ENCODE measurements around the gene TAF6. TPM values are rescaled to one million over a fixed set of nuclear protein-coding genes. Genes with fewer than 3 reads are reported as not detected.

The TAF6 gene
- total RNA-seq, 6 experiments from 2014 or later = 11.1 to 27.2 (median 15.8) TPM

DNA sequence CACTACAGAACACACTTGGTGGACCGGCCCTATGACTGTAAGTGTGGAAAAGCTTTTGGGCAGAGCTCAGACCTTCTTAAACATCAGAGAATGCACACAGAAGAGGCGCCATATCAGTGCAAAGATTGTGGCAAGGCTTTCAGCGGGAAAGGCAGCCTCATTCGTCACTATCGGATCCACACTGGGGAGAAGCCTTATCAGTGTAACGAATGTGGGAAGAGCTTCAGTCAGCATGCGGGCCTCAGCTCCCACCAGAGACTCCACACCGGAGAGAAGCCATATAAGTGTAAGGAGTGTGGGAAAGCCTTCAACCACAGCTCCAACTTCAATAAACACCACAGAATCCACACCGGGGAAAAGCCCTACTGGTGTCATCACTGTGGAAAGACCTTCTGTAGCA lies 55.0 kb downstream of the TAF6 start:
- Histone ChIP-seq H3K36me3 (peaks cover 0 to 27% (median 12%) of the 10 kb centered on the region in 4 donors), H3K27me3 (no peaks in the 10 kb centered on the region), H3K4me3 (no peak overlapping the region), H3K4me1 (peaks cover 0 to 25% (median 10%) of the 10 kb centered on the region in 4 donors), H3K27ac (peak overlapping the region in 1 of 3 donors; percentile 89), H3K9me3 (no peaks in the 10 kb centered on the region)
- WGBS (ENCODE audit: insufficient coverage, low coverage, low lambda C conversion rate, missing lambda C conversion rate) = 100% methylated on average over 4 of the region's 9 CpGs
- ATAC-seq = no peak
- TF ChIP-seq, protein P1, sequence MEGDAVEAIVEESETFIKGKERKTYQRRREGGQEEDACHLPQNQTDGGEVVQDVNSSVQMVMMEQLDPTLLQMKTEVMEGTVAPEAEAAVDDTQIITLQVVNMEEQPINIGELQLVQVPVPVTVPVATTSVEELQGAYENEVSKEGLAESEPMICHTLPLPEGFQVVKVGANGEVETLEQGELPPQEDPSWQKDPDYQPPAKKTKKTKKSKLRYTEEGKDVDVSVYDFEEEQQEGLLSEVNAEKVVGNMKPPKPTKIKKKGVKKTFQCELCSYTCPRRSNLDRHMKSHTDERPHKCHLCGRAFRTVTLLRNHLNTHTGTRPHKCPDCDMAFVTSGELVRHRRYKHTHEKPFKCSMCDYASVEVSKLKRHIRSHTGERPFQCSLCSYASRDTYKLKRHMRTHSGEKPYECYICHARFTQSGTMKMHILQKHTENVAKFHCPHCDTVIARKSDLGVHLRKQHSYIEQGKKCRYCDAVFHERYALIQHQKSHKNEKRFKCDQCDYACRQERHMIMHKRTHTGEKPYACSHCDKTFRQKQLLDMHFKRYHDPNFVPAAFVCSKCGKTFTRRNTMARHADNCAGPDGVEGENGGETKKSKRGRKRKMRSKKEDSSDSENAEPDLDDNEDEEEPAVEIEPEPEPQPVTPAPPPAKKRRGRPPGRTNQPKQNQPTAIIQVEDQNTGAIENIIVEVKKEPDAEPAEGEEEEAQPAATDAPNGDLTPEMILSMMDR (IDR thresholded peaks at IDR 0.05) = no peak
- no peak for TF ChIP-seq POLR2A (IDR thresholded peaks at IDR 0.05)
- intact Hi-C loops (cut with DNase I) = no loop called here
- no peak for DNase-seq

DNA sequence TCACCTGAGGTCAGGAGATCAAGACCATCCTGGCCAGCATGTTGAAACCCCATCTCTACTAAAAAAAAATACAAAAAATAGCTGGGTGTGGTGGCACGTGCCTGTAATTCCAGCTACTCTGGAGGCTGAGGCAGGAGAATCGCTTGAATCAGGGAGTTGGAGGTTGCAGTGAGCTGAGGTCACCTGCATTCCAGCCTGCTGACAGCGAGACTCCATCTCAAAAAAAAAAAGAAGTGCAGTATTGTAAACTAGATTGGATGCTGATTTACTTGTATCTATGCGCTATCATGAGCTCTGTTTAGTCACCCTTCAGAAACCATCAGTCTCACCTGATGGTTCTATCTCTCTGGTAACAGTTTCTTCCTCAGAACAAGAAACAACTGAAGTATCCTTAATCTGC lies 55.8 kb downstream of the TAF6 start:
- 97% methylated on average over 4 of the region's 4 CpGs for WGBS (ENCODE audit: insufficient coverage, low coverage, low lambda C conversion rate, missing lambda C conversion rate)
- Histone ChIP-seq H3K27ac (no peak overlapping the region), H3K36me3 (peaks cover 0 to 31% (median 14%) of the 10 kb centered on the region in 4 donors), H3K27me3 (no peaks in the 10 kb centered on the region), H3K4me1 (peaks cover 0 to 25% (median 10%) of the 10 kb centered on the region in 4 donors), H3K4me3 (no peak overlapping the region), H3K9me3 (no peaks in the 10 kb centered on the region)
- TF ChIP-seq, protein P1 (IDR thresholded peaks at IDR 0.05) = no peak
- no peak for TF ChIP-seq POLR2A (IDR thresholded peaks at IDR 0.05)
- ATAC-seq = no peak
- no peak for DNase-seq
- intact Hi-C loops (cut with DNase I) = no loop called here

DNA sequence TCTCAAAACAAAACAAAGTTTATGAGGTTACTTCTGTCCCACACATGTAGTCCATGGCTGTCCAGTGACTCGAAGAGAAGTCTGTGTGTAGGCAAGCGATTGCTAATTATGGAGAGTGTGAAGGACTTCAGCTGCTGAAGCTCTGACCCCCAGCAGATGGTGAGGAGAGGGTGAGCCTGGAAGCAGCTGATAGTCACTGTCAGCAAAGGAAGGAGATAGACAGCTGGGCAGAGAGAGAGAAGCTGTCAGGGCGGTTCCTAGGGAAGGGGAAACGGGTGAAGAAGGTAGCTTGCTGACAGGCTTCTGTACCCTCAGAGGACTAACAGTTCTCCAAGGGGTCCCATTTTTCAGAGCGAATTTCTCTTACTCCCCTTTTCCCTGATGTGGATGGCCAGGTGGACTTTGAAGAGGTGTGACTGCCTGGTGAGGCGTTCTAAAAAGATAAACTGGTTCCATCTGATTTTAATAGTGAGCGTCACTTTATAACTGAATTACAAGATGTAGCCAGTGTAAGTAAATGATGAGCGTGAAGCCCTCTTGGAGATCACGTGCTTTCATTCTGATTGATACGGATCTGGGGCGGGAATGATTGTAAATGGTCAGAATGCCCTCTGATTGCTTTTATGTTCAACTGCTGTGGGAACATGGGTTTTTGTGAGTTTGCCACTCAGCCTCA lies 57.5 kb downstream of the TAF6 start:
- TF ChIP-seq POLR2A (IDR thresholded peaks at IDR 0.05) = no peak
- TF ChIP-seq, protein P1 (IDR thresholded peaks at IDR 0.05) = no peak
- Histone ChIP-seq H3K4me3 (no peak overlapping the region), H3K27ac (no peak overlapping the region), H3K9me3 (no peaks in the 10 kb centered on the region), H3K27me3 (no peaks in the 10 kb centered on the region), H3K4me1 (peaks cover 0 to 21% (median 8%) of the 10 kb centered on the region in 4 donors), H3K36me3 (peaks cover 0 to 48% (median 19%) of the 10 kb centered on the region in 4 donors)
- no peak for ATAC-seq
- WGBS (ENCODE audit: insufficient coverage, low coverage, low lambda C conversion rate, missing lambda C conversion rate) = 87% methylated on average over 9 of the region's 11 CpGs
- no peak for DNase-seq
- intact Hi-C loops (cut with DNase I) = no loop called here

DNA sequence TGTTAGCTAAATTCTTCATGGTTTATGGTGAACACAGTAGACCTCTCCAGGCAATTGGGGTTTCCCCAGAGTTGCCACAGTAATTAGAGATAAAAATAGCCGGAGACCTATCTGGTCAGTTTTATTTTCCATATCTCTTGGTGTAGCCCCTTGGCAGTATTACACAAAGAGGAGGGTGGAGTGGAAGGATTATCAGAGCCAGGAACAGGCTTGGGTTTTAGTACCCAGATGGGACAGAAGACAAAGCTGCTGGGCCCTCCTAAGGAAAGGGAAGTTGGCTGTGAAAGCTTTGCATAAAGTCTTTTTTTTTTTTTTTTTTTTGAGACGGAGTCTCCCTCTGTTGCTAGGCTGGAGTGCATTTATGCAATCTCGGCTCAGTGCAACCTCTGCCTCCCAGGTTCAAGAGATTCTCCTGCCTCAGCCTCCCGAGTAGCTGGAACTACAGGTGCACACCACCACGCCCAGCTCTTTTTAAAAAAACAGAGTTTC lies 59.9 kb downstream of the TAF6 start:
- H3K4me3 ChIP-seq = no peak overlapping the region
- TF ChIP-seq, protein P1 (IDR thresholded peaks at IDR 0.05) = no peak
- TF ChIP-seq POLR2A (IDR thresholded peaks at IDR 0.05) = no peak
- no peaks in the 10 kb centered on the region for H3K4me1 ChIP-seq
- ATAC-seq = no peak
- H3K9me3 ChIP-seq = no peaks in the 10 kb centered on the region
- no peak for DNase-seq
- WGBS (ENCODE audit: insufficient coverage, low coverage, low lambda C conversion rate, missing lambda C conversion rate) = 78% methylated on average over 5 of the region's 5 CpGs
- intact Hi-C loops (cut with DNase I) = loop anchor here in 1 of 2 donors (5.0 to 10.0 kb wide), 2 partner anchors 67 to 144 kb away; partner anchors contain the start of gene TRIM4
- H3K27ac ChIP-seq = no peak overlapping the region
- H3K36me3 ChIP-seq = peaks cover 0 to 46% (median 19%) of the 10 kb centered on the region in 4 donors
- no peaks in the 10 kb centered on the region for H3K27me3 ChIP-seq

MicroRNA genes within 50 kb of the gene (microRNA counts, 767-probe panel; counts per million panel counts)
- microRNA hsa-miR-106b-5p = 237 counts per million
- 11,671 counts per million, percentile 69 among the panel's probes with 10 or more counts for microRNA hsa-miR-25-3p
- microRNA hsa-miR-93-5p = 10,907 counts per million, percentile 62 among the panel's probes with 10 or more counts

Small RNA genes lying within 50 kb of the gene (microRNA-seq; reads per million reads assigned to microRNA genes)
- 1,437 to 1,735 reads per million in 2 donors for gene MIR106B
- gene MIR25 = 324 to 367 reads per million in 2 donors
- gene MIR4658 = 0 reads per million in 2 donors
- gene MIR93 = 2,572 to 2,897 reads per million in 2 donors

Small RNA genes lying within 50 kb of the gene (small RNA-seq; reads per million reads assigned to genes)
- gene MIR106B (37.4 to 50.3 reads per million in 2 experiments), gene MIR25 (1,113 to 1,627 reads per million in 2 experiments), gene MIR93 (83.9 to 121 reads per million in 2 experiments)

Other genes starting within 250 kb of the TAF6 start
- gene OR2AE1, start 242.3 kb downstream of the TAF6 start, total RNA-seq = not detected
- 10 to 100 TPM; 13.3 to 22.6 (median 16.3) TPM for gene TRIM4, start 199.8 kb downstream of the TAF6 start, total RNA-seq
- gene GJC3, start 189.7 kb downstream of the TAF6 start, total RNA-seq = under 1 TPM; 0.17 to 0.86 (median 0.44) TPM
- 1,000 to 10,000 TPM in 4 of 6 experiments, 100 to 1,000 TPM in 2; 762 to 2,105 (median 1,328) TPM for gene AZGP1, start 143.3 kb downstream of the TAF6 start, total RNA-seq
- 100 to 1,000 TPM in 2 of 6 experiments, 10 to 100 TPM in 4; 24.5 to 147 (median 80.1) TPM for gene ZKSCAN1, start 103.8 kb downstream of the TAF6 start, total RNA-seq
- gene ZSCAN21, start 69.6 kb downstream of the TAF6 start, total RNA-seq = 1 to 10 TPM; 4.3 to 8.1 (median 5.7) TPM
- gene ZNF3, start 37.6 kb downstream of the TAF6 start, total RNA-seq = 10 to 100 TPM in 5 of 6 experiments, 1 to 10 TPM in 1; 9.7 to 18.8 (median 14.0) TPM
- 10 to 100 TPM; 28.3 to 49.7 (median 42.7) TPM for gene COPS6, start 30.4 kb downstream of the TAF6 start, total RNA-seq
- 10 to 100 TPM; 12.6 to 25.9 (median 20.8) TPM for gene MCM7, start 18.0 kb downstream of the TAF6 start, total RNA-seq
- 1 to 10 TPM; 2.7 to 7.3 (median 4.3) TPM for gene AP4M1, start 17.7 kb downstream of the TAF6 start, total RNA-seq
- 1 to 10 TPM; 2.9 to 4.9 (median 3.9) TPM for gene CNPY4, start 276 bp upstream of the TAF6 start, total RNA-seq
- gene MBLAC1, start 7.6 kb upstream of the TAF6 start, total RNA-seq = 1 to 10 TPM in 3 of 6 experiments, under 1 TPM in 3; 0.35 to 2.7 (median 1.1) TPM
- gene LAMTOR4, start 29.6 kb upstream of the TAF6 start, total RNA-seq = 10 to 100 TPM; 35.8 to 66.6 (median 44.9) TPM
- 10 to 100 TPM in 4 of 6 experiments, 1 to 10 TPM in 2; 8.2 to 14.6 (median 10.3) TPM for gene TRAPPC14, start 39.4 kb upstream of the TAF6 start, total RNA-seq
- 1 to 10 TPM in 1 of 6 experiments, under 1 TPM in 4, not detected in 1; 0.12 to 1.1 (median 0.56) TPM for gene GAL3ST4, start 49.3 kb upstream of the TAF6 start, total RNA-seq
- gene GPC2, start 58.0 kb upstream of the TAF6 start, total RNA-seq = under 1 TPM in 2 of 6 experiments, not detected in 4; 0.35 to 0.40 TPM
- gene STAG3, start 58.6 kb upstream of the TAF6 start, total RNA-seq = 1 to 10 TPM in 4 of 6 experiments, under 1 TPM in 2; 0.81 to 5.9 (median 4.4) TPM
- under 1 TPM in 3 of 6 experiments, not detected in 3; 0.17 to 0.89 (median 0.37) TPM for gene PVRIG, start 100.6 kb upstream of the TAF6 start, total RNA-seq
- gene SPDYE3, start 188.3 kb upstream of the TAF6 start, total RNA-seq = not detected
- 10 to 100 TPM; 12.0 to 36.2 (median 22.7) TPM for gene PILRB, start 238.8 kb upstream of the TAF6 start, total RNA-seq